Measurements from ENCODE around the gene PAX5.
"Not testable (repeated sequence)": the region's sequence is repeated elsewhere in the genome, so short reads cannot be mapped to it uniquely, and the experiment has no call there.

PAX5 gene

GRCh38 chr9:37061768-37062167 lies 27.7 kb upstream of the PAX5 start:
- no peak overlapping the region for H3K4me3 ChIP-seq (ENCODE audit: low read depth in 1 of 2, low read length in 2 of 2)
- no peak for TF ChIP-seq EZH2 (IDR thresholded peaks at IDR 0.05; ENCODE audit: borderline replicate concordance, low read depth, low read length, severe bottlenecking)
- TF ChIP-seq, protein P1, sequence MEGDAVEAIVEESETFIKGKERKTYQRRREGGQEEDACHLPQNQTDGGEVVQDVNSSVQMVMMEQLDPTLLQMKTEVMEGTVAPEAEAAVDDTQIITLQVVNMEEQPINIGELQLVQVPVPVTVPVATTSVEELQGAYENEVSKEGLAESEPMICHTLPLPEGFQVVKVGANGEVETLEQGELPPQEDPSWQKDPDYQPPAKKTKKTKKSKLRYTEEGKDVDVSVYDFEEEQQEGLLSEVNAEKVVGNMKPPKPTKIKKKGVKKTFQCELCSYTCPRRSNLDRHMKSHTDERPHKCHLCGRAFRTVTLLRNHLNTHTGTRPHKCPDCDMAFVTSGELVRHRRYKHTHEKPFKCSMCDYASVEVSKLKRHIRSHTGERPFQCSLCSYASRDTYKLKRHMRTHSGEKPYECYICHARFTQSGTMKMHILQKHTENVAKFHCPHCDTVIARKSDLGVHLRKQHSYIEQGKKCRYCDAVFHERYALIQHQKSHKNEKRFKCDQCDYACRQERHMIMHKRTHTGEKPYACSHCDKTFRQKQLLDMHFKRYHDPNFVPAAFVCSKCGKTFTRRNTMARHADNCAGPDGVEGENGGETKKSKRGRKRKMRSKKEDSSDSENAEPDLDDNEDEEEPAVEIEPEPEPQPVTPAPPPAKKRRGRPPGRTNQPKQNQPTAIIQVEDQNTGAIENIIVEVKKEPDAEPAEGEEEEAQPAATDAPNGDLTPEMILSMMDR (IDR thresholded peaks at IDR 0.05; ENCODE audit: borderline replicate concordance, extremely low read depth, low read length, poor library complexity, severe bottlenecking) = no peak
- H3K36me3 ChIP-seq (ENCODE audit: insufficient read depth, low read length) = no peaks in the 10 kb centered on the region
- H3K79me2 ChIP-seq (ENCODE audit: insufficient read depth, low read length) = no peaks in the 10 kb centered on the region
- DNase-seq (no peak), ATAC-seq (ENCODE audit: insufficient read depth, low read depth) (no peak)
- no peak overlapping the region for H3K9ac ChIP-seq (ENCODE audit: low read depth, low read length)
- H3K4me2 ChIP-seq (ENCODE audit: insufficient read depth, low read length) = no peak overlapping the region
- no peaks in the 10 kb centered on the region for H4K20me1 ChIP-seq (ENCODE audit: insufficient read depth, low read length)
- H3K27me3 ChIP-seq (ENCODE audit: insufficient read depth, low read length, poor library complexity) = no peaks in the 10 kb centered on the region
- no peak overlapping the region for H2AFZ ChIP-seq (ENCODE audit: low read depth, low read length)
- H3K4me1 ChIP-seq (ENCODE audit: insufficient read depth, low read length) = no peaks in the 10 kb centered on the region
- H3K27ac ChIP-seq (ENCODE audit: low read length) = no peak overlapping the region
- H3K9me3 ChIP-seq (ENCODE audit: insufficient read depth, low read length, severe bottlenecking) = no peaks in the 10 kb centered on the region

DNA sequence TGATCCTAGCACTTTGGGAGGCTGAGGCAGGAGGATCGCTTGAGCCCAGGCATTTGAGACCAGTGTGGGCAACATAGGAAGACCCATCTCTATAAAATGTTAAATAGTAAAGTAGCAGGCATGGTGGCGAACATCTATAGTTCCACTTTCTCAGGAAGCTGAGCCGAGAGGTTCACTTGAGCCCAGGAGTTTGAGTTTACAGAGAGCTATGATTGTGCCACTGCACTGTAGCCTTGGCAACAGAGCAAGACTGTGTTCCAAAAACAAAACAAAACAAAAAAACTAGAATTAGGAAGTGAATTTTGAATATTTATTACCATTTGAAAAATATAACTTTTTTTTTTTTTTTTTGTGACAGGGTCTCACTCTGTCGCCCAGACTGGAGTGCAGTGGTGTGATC lies 26.8 kb upstream of the PAX5 start:
- no peaks in the 10 kb centered on the region for H4K20me1 ChIP-seq (ENCODE audit: insufficient read depth, low read length)
- TF ChIP-seq, protein P1 (IDR thresholded peaks at IDR 0.05; ENCODE audit: borderline replicate concordance, extremely low read depth, low read length, poor library complexity, severe bottlenecking) = no peak
- no peak for TF ChIP-seq EZH2 (IDR thresholded peaks at IDR 0.05; ENCODE audit: borderline replicate concordance, low read depth, low read length, severe bottlenecking)
- no peaks in the 10 kb centered on the region for H3K79me2 ChIP-seq (ENCODE audit: insufficient read depth, low read length)
- H3K4me1 ChIP-seq (ENCODE audit: insufficient read depth, low read length) = no peaks in the 10 kb centered on the region
- H3K36me3 ChIP-seq (ENCODE audit: insufficient read depth, low read length) = no peaks in the 10 kb centered on the region
- no peak overlapping the region for H2AFZ ChIP-seq (ENCODE audit: low read depth, low read length)
- peaks cover 3% of the 10 kb centered on the region for H3K27me3 ChIP-seq (ENCODE audit: insufficient read depth, low read length, poor library complexity)
- H3K27ac ChIP-seq (ENCODE audit: low read length) = no peak overlapping the region
- no peak overlapping the region for H3K4me2 ChIP-seq (ENCODE audit: insufficient read depth, low read length)
- no peak overlapping the region for H3K9ac ChIP-seq (ENCODE audit: low read depth, low read length)
- H3K9me3 ChIP-seq (ENCODE audit: insufficient read depth, low read length, severe bottlenecking) = no peaks in the 10 kb centered on the region
- no peak for ATAC-seq (ENCODE audit: insufficient read depth, low read depth)
- no peak for DNase-seq
- no peak overlapping the region for H3K4me3 ChIP-seq (ENCODE audit: low read depth in 1 of 2, low read length in 2 of 2)

DNA sequence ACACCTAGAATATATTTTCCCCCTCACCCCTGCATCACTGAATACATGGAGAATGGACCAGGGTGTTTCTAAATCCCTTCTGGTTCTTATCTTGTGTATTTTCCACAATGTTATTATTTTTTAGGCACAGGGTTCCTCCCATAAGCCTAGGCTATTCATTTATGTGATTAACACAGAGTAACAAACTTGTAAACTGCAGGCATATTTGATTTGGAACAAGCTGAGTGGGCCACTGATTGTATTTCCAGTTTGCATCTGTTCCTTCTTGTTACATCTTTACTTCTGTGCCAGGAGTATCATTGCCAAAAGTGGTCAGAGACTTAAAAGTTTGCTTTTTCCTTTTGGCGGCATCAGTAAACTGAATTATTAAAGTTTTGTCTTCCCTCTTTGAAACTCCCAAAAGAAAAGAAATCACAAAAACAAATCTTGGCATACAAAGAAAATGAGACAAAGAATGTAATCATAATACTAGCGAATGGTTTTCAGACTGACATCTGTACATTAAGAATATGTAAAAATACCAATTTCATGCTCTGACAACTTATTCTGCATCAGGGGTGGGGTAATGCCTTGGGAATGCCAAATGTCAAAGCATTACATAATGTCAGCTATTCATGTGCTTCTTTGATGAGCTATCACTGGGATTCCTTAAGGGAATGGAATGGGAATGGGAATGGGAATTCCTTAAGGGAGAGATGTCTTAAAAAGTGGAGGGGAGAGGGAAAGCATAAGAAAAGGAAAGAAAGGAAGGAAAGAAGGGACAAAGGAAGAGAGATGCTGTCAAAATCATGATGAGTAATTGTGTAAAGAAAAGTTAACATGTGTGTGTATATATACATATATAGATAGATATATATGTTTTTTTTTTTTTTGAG lies 22.2 kb upstream of the PAX5 start:
- ATAC-seq (ENCODE audit: insufficient read depth, low read depth) = no peak
- no peaks in the 10 kb centered on the region for H4K20me1 ChIP-seq (ENCODE audit: insufficient read depth, low read length)
- TF ChIP-seq EZH2 (IDR thresholded peaks at IDR 0.05; ENCODE audit: borderline replicate concordance, low read depth, low read length, severe bottlenecking) = no peak
- H3K36me3 ChIP-seq (ENCODE audit: insufficient read depth, low read length) = no peaks in the 10 kb centered on the region
- H3K27me3 ChIP-seq (ENCODE audit: insufficient read depth, low read length, poor library complexity) = peaks cover 12% of the 10 kb centered on the region
- H3K4me1 ChIP-seq (ENCODE audit: insufficient read depth, low read length) = no peaks in the 10 kb centered on the region
- H3K27ac ChIP-seq (ENCODE audit: low read length) = no peak overlapping the region
- H2AFZ ChIP-seq (ENCODE audit: low read depth, low read length) = no peak overlapping the region
- no peaks in the 10 kb centered on the region for H3K9me3 ChIP-seq (ENCODE audit: insufficient read depth, low read length, severe bottlenecking)
- DNase-seq = no peak
- H3K4me2 ChIP-seq (ENCODE audit: insufficient read depth, low read length) = no peak overlapping the region
- no peaks in the 10 kb centered on the region for H3K79me2 ChIP-seq (ENCODE audit: insufficient read depth, low read length)
- no peak overlapping the region for H3K9ac ChIP-seq (ENCODE audit: low read depth, low read length)
- no peak overlapping the region for H3K4me3 ChIP-seq (ENCODE audit: low read depth in 1 of 2, low read length in 2 of 2)

GRCh38 chr9:37054363-37054720 lies 20.3 kb upstream of the PAX5 start:
- not testable (repeated sequence) for ATAC-seq (ENCODE audit: insufficient read depth, low read depth); H4K20me1 ChIP-seq (ENCODE audit: insufficient read depth, low read length); H3K9me3 ChIP-seq (ENCODE audit: insufficient read depth, low read length, severe bottlenecking); H3K4me2 ChIP-seq (ENCODE audit: insufficient read depth, low read length); H2AFZ ChIP-seq (ENCODE audit: low read depth, low read length); H3K36me3 ChIP-seq (ENCODE audit: insufficient read depth, low read length); DNase-seq; H3K79me2 ChIP-seq (ENCODE audit: insufficient read depth, low read length); H3K4me1 ChIP-seq (ENCODE audit: insufficient read depth, low read length); H3K4me3 ChIP-seq (ENCODE audit: low read depth in 1 of 2, low read length in 2 of 2); H3K27ac ChIP-seq (ENCODE audit: low read length); H3K9ac ChIP-seq (ENCODE audit: low read depth, low read length)
- peaks cover 12% of the 10 kb centered on the region for H3K27me3 ChIP-seq (ENCODE audit: insufficient read depth, low read length, poor library complexity)
